B cell (primary cell): ENCODE data around the gene PIGO. TPM values are rescaled to one million over a fixed set of nuclear protein-coding genes. Genes with fewer than 3 reads are reported as not detected.
A peak's percentile ranks its signal among the peaks of the same experiment; 100 is the strongest.

Experiments
- ATAC-seq: fragments of 200-7000 bp; cut with Tn5 transposase; one replicate; pipeline ENCODE4 v1.10.0; 2021; ENCODE audit warnings: low read depth, mild to moderate bottlenecking, moderate number of reproducible peaks, moderate library complexity
- CTCF ChIA-PET: fragments of 350-600 bp; sonication (Branson Sonifier 250); formaldehyde crosslinking; loops from one replicate; lab custom pipeline; 2021; ENCODE audit warnings: antibody characterized with exemption, inconsistent platforms; lab: Charles Lee
- POLR2A ChIA-PET: fragments of 350-600 bp; sonication (Branson Sonifier 250); formaldehyde crosslinking; loops from one replicate; lab custom pipeline; 2021; ENCODE audit warnings: antibody characterized with exemption; lab: Charles Lee
- DNase-seq: peaks from one replicate; pipeline ENCODE4 v3.0.0; 2013
- H2AFZ ChIP-seq: 2 replicates; pipeline ENCODE4 v1.6.1; 2012; ENCODE audit warnings: mild to moderate bottlenecking, low read depth, low read length; ENCODE audit not compliant: insufficient read depth, poor library complexity, severe bottlenecking
- H3K27ac ChIP-seq, 2 donors: 1 replicate in 1 of 2; 2 replicates in 1 of 2; pipeline ENCODE4 v1.5.1; 2012 to 2013; ENCODE audit warnings: low read length in 2 of 2, mild to moderate bottlenecking in 2 of 2, moderate library complexity in 1 of 2
- H3K27me3 ChIP-seq, 4 experiments: fragments of 200-600 bp in 1 of 4; sonication (generic) in 1 of 4; replicated peaks in 1 of 4; 1 replicate in 2 of 4; 2 replicates in 2 of 4; pipeline versions ENCODE4 v1.6.1 to v1.7.0; 2013 to 2016; ENCODE audit warnings: low read length in 3 of 4, mild to moderate bottlenecking in 2 of 4, mixed read lengths in 1 of 4, moderate library complexity in 1 of 4; ENCODE audit not compliant: insufficient read depth in 4 of 4, control insufficient read depth in 3 of 4; ENCODE audit errors: control extremely low read depth in 1 of 4
- H3K36me3 ChIP-seq, 2 experiments: replicated peaks in 1 of 2; 1 replicate in 1 of 2; 2 replicates in 1 of 2; pipeline versions ENCODE4 v1.6.1 to v1.7.1; 2013; ENCODE audit warnings: low read length in 1 of 2; ENCODE audit not compliant: insufficient read depth in 2 of 2, control insufficient read depth in 1 of 2; ENCODE audit errors: control extremely low read depth in 1 of 2, extremely low read depth in 1 of 2
- H3K4me1 ChIP-seq, 2 donors: fragments of 200-600 bp in 1 of 2; sonication (generic) in 1 of 2; 1 replicate in 1 of 2; 2 replicates in 1 of 2; pipeline versions ENCODE4 v1.5.1 to v1.6.1; 2013 to 2017; ENCODE audit warnings: low read length in 2 of 2; ENCODE audit not compliant: control insufficient read depth in 2 of 2, insufficient read depth in 2 of 2
- H3K4me2 ChIP-seq: replicated peaks from 2 replicates; pipeline ENCODE3; 2012; ENCODE audit warnings: mild to moderate bottlenecking, low read depth, low read length; ENCODE audit not compliant: poor library complexity, severe bottlenecking
- H3K4me3 ChIP-seq, 5 experiments: fragments of 200-600 bp in 1 of 5; sonication (generic) in 1 of 5; 1 replicate in 3 of 5; 2 replicates in 2 of 5; pipeline versions ENCODE4 v1.5.1 to v1.7.0; 2011 to 2016; ENCODE audit warnings: low read length in 4 of 5, mild to moderate bottlenecking in 4 of 5, low read depth in 2 of 5, control low read depth in 1 of 5, moderate library complexity in 1 of 5; ENCODE audit not compliant: insufficient read depth in 1 of 5; ENCODE audit errors: control extremely low read depth in 1 of 5, extremely low read depth in 1 of 5
- H3K79me2 ChIP-seq: fragments of 200-600 bp; sonication (generic); one replicate; pipeline ENCODE4 v1.6.0; 2016; ENCODE audit warnings: low read length; ENCODE audit not compliant: control insufficient read depth, insufficient read depth
- H3K9ac ChIP-seq: fragments of 200-600 bp; sonication (generic); 2 replicates; pipeline ENCODE4 v1.6.1; 2017; ENCODE audit warnings: mild to moderate bottlenecking, low read length, moderate library complexity
- H3K9me3 ChIP-seq, 3 donors: one replicate each; pipeline versions ENCODE4 v1.6.1 to v1.7.1; 2013; ENCODE audit warnings: low read length in 2 of 3; ENCODE audit not compliant: control insufficient read depth in 2 of 3, insufficient read depth in 1 of 3; ENCODE audit errors: control extremely low read depth in 1 of 3
- H4K20me1 ChIP-seq: 2 replicates; pipeline ENCODE4 v1.6.0; 2012; ENCODE audit warnings: mild to moderate bottlenecking, low read length; ENCODE audit not compliant: insufficient read depth, control insufficient read depth, poor library complexity, severe bottlenecking
- H3K27ac Mint-ChIP-seq: one replicate; pipeline ENCODE4 v1.8.0; 2021; ENCODE audit warnings: mixed read lengths
- H3K27me3 Mint-ChIP-seq: one replicate; pipeline ENCODE4 v1.8.0; 2021; ENCODE audit warnings: mixed read lengths
- H3K4me1 Mint-ChIP-seq: one replicate; pipeline ENCODE4 v1.8.0; 2021; ENCODE audit warnings: mixed read lengths
- H3K4me3 Mint-ChIP-seq: one replicate; pipeline ENCODE4 v1.8.0; 2021; ENCODE audit warnings: mixed read lengths
- H3K9me3 Mint-ChIP-seq: one replicate; pipeline ENCODE4 v1.8.0; 2022; ENCODE audit warnings: mixed read lengths; ENCODE audit not compliant: insufficient read depth
- EZH2 ChIP-seq: IDR thresholded peaks from 2 replicates; pipeline ENCODE4 v1.6.1; 2012; ENCODE audit warnings: borderline replicate concordance, low read depth, mild to moderate bottlenecking, moderate library complexity, low read length; ENCODE audit not compliant: insufficient read depth, poor library complexity, severe bottlenecking
- WGBS: methylation state at CpG from one replicate; pipeline ENCODE4 v1.1.5; 2013; ENCODE audit warnings: missing lambda C conversion rate; ENCODE audit not compliant: insufficient coverage; 5-methylcytosine and 5-hydroxymethylcytosine counted together
- intact Hi-C: fragments of 100-400 bp; cut with micrococcal nuclease; formaldehyde crosslinking; loops from one replicate; pipeline ENCODE4 v1.10.0; 2022
- polyA plus RNA-seq: library from polyadenylated mRNA; depleted of rRNA; stranded (reverse); fragments of >200 nt; gene quantifications from 2 replicates; pipeline ENCODE4 v1.2.3, GENCODE V29; 2012
- total RNA-seq, 2 donors: library from RNA; stranded (reverse); fragments of 120-200 nt in 1 of 2; gene quantifications; 1 replicate in 1 of 2; 2 replicates in 1 of 2; pipeline versions ENCODE4 v1.2.3 to v1.2.4, GENCODE V29; 2013 to 2022
- TF ChIP-seq, protein P1 (sequence below): fragments of 200-600 bp; IDR thresholded peaks from one replicate; pipeline ENCODE4 v1.8.0; 2022; ENCODE audit warnings: antibody characterized with exemption, mild to moderate bottlenecking

Gene PIGO
- total and polyA plus RNA-seq, 2 donors (not counting 1 experiment from before 2014, with no cell fraction given) = 25.7 to 32.5 TPM

GRCh38 chr9:35105126-35105525, 8.7 kb upstream of the PIGO start:
- Mint-ChIP-seq H3K4me1 (peaks cover 33% of the 10 kb centered on the region), H3K27me3 (no peaks in the 10 kb centered on the region), H3K4me3 (peak overlapping the region; percentile 37), H3K9me3 (no peaks in the 10 kb centered on the region), H3K27ac (no peak overlapping the region)
- DNase-seq (peak; percentile 11), ATAC-seq (no peak)
- no peaks in the 10 kb centered on the region for H3K9me3 ChIP-seq
- CTCF ChIA-PET = interaction anchor here (0.8 to 3.0 kb wide), 5 partner anchors 9 to 498 kb away, joined by 3 to 13 read pairs (median 9); partner anchors contain the start of gene PIGO
- no peak overlapping the region for H3K27ac ChIP-seq
- intact Hi-C loops = no loop called here
- H3K9ac ChIP-seq = no peak overlapping the region
- no peaks in the 10 kb centered on the region for H4K20me1 ChIP-seq
- H2AFZ ChIP-seq = no peak overlapping the region
- POLR2A ChIA-PET = interaction anchor here (2.7 kb wide), 1 partner anchor 33 kb away, joined by 14 read pairs; the partner anchor contains the start of gene VCP
- H3K79me2 ChIP-seq = peaks cover 16% of the 10 kb centered on the region
- H3K4me1 ChIP-seq = peaks cover 13 to 22% of the 10 kb centered on the region in 2 donors
- WGBS = 95% methylated on average over 11 of the region's 12 CpGs
- TF ChIP-seq EZH2 = no peak
- TF ChIP-seq, protein P1, sequence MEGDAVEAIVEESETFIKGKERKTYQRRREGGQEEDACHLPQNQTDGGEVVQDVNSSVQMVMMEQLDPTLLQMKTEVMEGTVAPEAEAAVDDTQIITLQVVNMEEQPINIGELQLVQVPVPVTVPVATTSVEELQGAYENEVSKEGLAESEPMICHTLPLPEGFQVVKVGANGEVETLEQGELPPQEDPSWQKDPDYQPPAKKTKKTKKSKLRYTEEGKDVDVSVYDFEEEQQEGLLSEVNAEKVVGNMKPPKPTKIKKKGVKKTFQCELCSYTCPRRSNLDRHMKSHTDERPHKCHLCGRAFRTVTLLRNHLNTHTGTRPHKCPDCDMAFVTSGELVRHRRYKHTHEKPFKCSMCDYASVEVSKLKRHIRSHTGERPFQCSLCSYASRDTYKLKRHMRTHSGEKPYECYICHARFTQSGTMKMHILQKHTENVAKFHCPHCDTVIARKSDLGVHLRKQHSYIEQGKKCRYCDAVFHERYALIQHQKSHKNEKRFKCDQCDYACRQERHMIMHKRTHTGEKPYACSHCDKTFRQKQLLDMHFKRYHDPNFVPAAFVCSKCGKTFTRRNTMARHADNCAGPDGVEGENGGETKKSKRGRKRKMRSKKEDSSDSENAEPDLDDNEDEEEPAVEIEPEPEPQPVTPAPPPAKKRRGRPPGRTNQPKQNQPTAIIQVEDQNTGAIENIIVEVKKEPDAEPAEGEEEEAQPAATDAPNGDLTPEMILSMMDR = no peak
- H3K4me2 ChIP-seq = no peak overlapping the region
- H3K27me3 ChIP-seq = no peaks in the 10 kb centered on the region
- peaks cover 0 to 23% of the 10 kb centered on the region in 2 experiments for H3K36me3 ChIP-seq
- H3K4me3 ChIP-seq = no peak overlapping the region

DNA sequence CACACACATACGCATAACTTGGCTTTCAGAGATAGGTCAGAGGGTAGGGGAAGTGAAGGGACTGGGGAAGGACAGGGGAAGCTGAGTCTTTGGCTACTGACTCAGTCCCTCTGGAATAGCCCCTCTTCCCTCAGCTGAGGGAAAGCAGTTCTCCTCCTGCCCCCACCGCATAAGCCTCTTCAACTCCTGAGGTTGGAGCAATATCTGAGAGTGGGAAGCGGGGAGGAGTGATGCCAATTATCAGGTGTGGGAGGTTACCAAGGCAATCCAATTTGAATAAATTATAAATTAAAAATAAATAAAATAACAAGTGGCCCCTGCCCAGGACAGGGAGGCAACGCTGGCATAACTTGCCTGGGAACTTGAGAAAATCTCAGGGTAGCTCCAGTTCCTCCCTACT, 8.2 kb upstream of the PIGO start:
- H3K4me2 ChIP-seq = no peak overlapping the region
- ChIA-PET POLR2A (interaction anchor here (2.0 to 2.7 kb wide), 2 partner anchors 11 to 33 kb away, joined by 9 to 14 read pairs; partner anchors contain the start of genes ATOSB and VCP), CTCF (interaction anchor here (0.8 to 3.0 kb wide), 5 partner anchors 8 to 499 kb away, joined by 3 to 13 read pairs (median 10); partner anchors contain the start of genes ATOSB and PIGO)
- intact Hi-C loops = no loop called here
- H2AFZ ChIP-seq = no peak overlapping the region
- no peak overlapping the region for H3K9ac ChIP-seq
- Mint-ChIP-seq H3K27ac (no peak overlapping the region), H3K9me3 (no peaks in the 10 kb centered on the region), H3K4me3 (peak overlapping the region; percentile 37), H3K27me3 (no peaks in the 10 kb centered on the region), H3K4me1 (peaks cover 30% of the 10 kb centered on the region)
- TF ChIP-seq, protein P1 = no peak
- TF ChIP-seq EZH2 = no peak
- H3K4me1 ChIP-seq = peaks cover 13 to 22% of the 10 kb centered on the region in 2 donors
- ATAC-seq = no peak
- H3K36me3 ChIP-seq = peaks cover 0 to 28% of the 10 kb centered on the region in 2 experiments
- WGBS = no CpG with 5 or more reads among the region's 4 CpGs
- DNase-seq = no peak
- H3K9me3 ChIP-seq = no peaks in the 10 kb centered on the region
- H4K20me1 ChIP-seq = no peaks in the 10 kb centered on the region
- H3K27ac ChIP-seq = no peak overlapping the region
- H3K4me3 ChIP-seq = no peak overlapping the region
- no peaks in the 10 kb centered on the region for H3K27me3 ChIP-seq
- peaks cover 16% of the 10 kb centered on the region for H3K79me2 ChIP-seq
